Astrocyte (in vitro differentiated cells and primary cell): Measurements from ENCODE around the gene KRTAP4-6. TPM values are rescaled to one million over a fixed set of nuclear protein-coding genes. Genes with fewer than 3 reads are reported as not detected.
A peak's percentile ranks its signal among the peaks of the same experiment; 100 is the strongest.
"Not testable (repeated sequence)": the region's sequence is repeated elsewhere in the genome, so short reads cannot be mapped to it uniquely, and the experiment has no call there.

ENCODE experiments used
- DNase-seq: peaks from one replicate; pipeline ENCODE4 v3.0.0-alpha.2; 2010; ENCODE audit warnings: low read depth
- FAIRE-seq: peaks from 2 replicates; lab custom pipeline; 2011; peaks lifted over from hg19 to GRCh38; lab: Jason Lieb, UNC
- H2AFZ ChIP-seq: 2 replicates; pipeline ENCODE4 v1.6.0; 2012; ENCODE audit warnings: low read depth, low read length, inconsistent platforms
- H3K27ac ChIP-seq: 2 replicates; pipeline ENCODE4 v1.5.1; 2011; ENCODE audit warnings: low read depth, low read length, inconsistent platforms
- H3K27me3 ChIP-seq: 2 replicates; pipeline ENCODE4 v1.6.0; 2011; ENCODE audit warnings: low read length, inconsistent platforms; ENCODE audit not compliant: insufficient read depth
- H3K36me3 ChIP-seq: 2 replicates; pipeline ENCODE4 v1.5.1; 2011; ENCODE audit warnings: low read length, inconsistent platforms; ENCODE audit not compliant: insufficient read depth
- H3K4me1 ChIP-seq: 2 replicates; pipeline ENCODE4 v1.5.1; 2011; ENCODE audit warnings: low read length, inconsistent platforms; ENCODE audit not compliant: insufficient read depth
- H3K4me2 ChIP-seq: 2 replicates; pipeline ENCODE4 v1.6.0; 2012; ENCODE audit warnings: low read length, inconsistent platforms
- H3K4me3 ChIP-seq: 2 replicates; pipeline ENCODE4 v1.5.1; 2011; ENCODE audit warnings: low read depth, mild to moderate bottlenecking, low read length, inconsistent platforms; ENCODE audit not compliant: insufficient read depth
- H3K79me2 ChIP-seq: 2 replicates; pipeline ENCODE4 v1.6.0; 2012; ENCODE audit warnings: mild to moderate bottlenecking, low read length, inconsistent platforms; ENCODE audit not compliant: insufficient read depth
- H3K9ac ChIP-seq: 2 replicates; pipeline ENCODE4 v1.6.0; 2012; ENCODE audit warnings: mild to moderate bottlenecking, low read length, inconsistent platforms
- H3K9me3 ChIP-seq: 2 replicates; pipeline ENCODE4 v1.5.1; 2012; ENCODE audit warnings: low read depth, mild to moderate bottlenecking, low read length, inconsistent platforms; ENCODE audit not compliant: insufficient read depth
- H4K20me1 ChIP-seq: 2 replicates; pipeline ENCODE4 v1.6.0; 2012; ENCODE audit warnings: low read length, inconsistent platforms; ENCODE audit not compliant: insufficient read depth
- H3K27ac Mint-ChIP-seq: one replicate; pipeline ENCODE4 v1.8.0; 2021; ENCODE audit warnings: mild to moderate bottlenecking, mixed read lengths; ENCODE audit not compliant: unreplicated experiment
- H3K27me3 Mint-ChIP-seq: one replicate; pipeline ENCODE4 v1.8.0; 2021; ENCODE audit warnings: low read depth, mixed read lengths; ENCODE audit not compliant: unreplicated experiment
- H3K36me3 Mint-ChIP-seq: one replicate; pipeline ENCODE4 v1.8.0; 2021; ENCODE audit warnings: low read depth, mixed read lengths; ENCODE audit not compliant: unreplicated experiment
- H3K4me1 Mint-ChIP-seq: one replicate; pipeline ENCODE4 v1.8.0; 2021; ENCODE audit warnings: low read depth, mixed read lengths; ENCODE audit not compliant: unreplicated experiment
- H3K4me3 Mint-ChIP-seq: one replicate; pipeline ENCODE4 v1.8.0; 2021; ENCODE audit warnings: mild to moderate bottlenecking, moderate library complexity, mixed read lengths; ENCODE audit not compliant: unreplicated experiment
- H3K9me3 Mint-ChIP-seq: one replicate; pipeline ENCODE4 v1.8.0; 2021; ENCODE audit warnings: mild to moderate bottlenecking, mixed read lengths; ENCODE audit not compliant: unreplicated experiment
- CTCF ChIP-seq: IDR thresholded peaks from 2 replicates; pipeline ENCODE4 v1.5.1; 2011; ENCODE audit warnings: low read depth, mild to moderate bottlenecking, inconsistent platforms, low read length, moderate library complexity; ENCODE audit not compliant: insufficient read depth
- EZH2 ChIP-seq: IDR thresholded peaks from 2 replicates; pipeline ENCODE4 v1.6.1; 2012; ENCODE audit warnings: mild to moderate bottlenecking, low read length, inconsistent platforms; ENCODE audit not compliant: insufficient read depth
- total RNA-seq: library from RNA; stranded (reverse); gene quantifications from 2 replicates; pipeline ENCODE4 v1.2.1, GENCODE V29; 2021

KRTAP4-6 gene
- total RNA-seq, 1 donor from 2014 or later = not detected

GRCh38 chr17:41103896-41104295, 36.4 kb downstream of the KRTAP4-6 start:
- peaks cover 29% of the 10 kb centered on the region for H3K4me1 Mint-ChIP-seq

DNA sequence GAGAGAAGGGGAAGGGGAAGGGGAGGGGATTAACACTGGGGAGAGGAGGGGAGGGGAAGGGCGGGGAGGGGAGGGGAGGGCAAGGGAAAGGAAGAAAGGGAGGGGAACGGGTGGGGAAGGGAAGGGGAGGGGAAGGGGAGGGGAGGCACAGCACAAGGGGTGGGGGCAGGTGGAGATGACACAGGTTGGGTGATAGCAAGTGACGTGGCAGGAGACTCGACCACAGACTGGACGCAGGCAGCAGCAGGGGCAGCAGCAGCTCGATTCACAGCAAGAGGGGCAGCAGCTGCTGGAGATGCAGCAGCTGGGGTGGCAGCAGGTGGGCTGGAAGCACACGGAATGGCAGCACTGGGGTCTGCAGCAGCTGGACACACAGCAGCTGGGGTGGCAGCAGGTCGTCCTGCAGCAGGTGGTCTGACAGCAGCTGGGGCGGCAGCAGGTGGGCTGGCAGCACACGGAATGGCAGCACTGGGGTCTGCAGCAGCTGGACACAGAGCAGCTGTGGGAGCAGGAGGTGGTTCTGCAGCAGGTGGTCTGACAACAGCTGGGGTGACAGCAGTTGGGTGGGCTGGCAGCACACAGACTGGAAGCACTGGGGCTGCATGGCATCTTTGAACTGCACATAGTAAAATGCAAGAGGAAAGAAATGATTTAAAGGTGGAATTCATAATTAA, 38.6 kb downstream of the KRTAP4-6 start, which contains the start of gene KRTAP4-16:
Gene KRTAP4-16, minus strand, starts transcription at position 624 of the 674 bp plus-strand sequence. Its CDS starts 0 bp downstream, at position 624.
- TF ChIP-seq CTCF (no peak), EZH2 (no peak)
- H3K4me1 Mint-ChIP-seq = peaks cover 40% of the 10 kb centered on the region
- H3K9ac ChIP-seq = no peak within 1 kb of the TSS
- FAIRE-seq (no peak), DNase-seq (no peak)
- H3K4me2 ChIP-seq = peak within 1 kb of the TSS; percentile 30
- H3K27ac ChIP-seq = peak within 1 kb of the TSS; percentile 17
- H3K27ac Mint-ChIP-seq = peak within 1 kb of the TSS; percentile 18
- no peaks in the 10 kb centered on the region for H3K79me2 ChIP-seq
- H3K36me3 Mint-ChIP-seq = no peaks in the 10 kb centered on the region
- H3K9me3 Mint-ChIP-seq = no peaks in the 10 kb centered on the region
- no peaks in the 10 kb centered on the region for H3K27me3 Mint-ChIP-seq
- H4K20me1 ChIP-seq = no peaks in the 10 kb centered on the region
- peaks cover 8% of the 10 kb centered on the region for H3K4me1 ChIP-seq
- no peaks in the 10 kb centered on the region for H3K27me3 ChIP-seq
- H3K4me3 Mint-ChIP-seq = no peak within 1 kb of the TSS
- no peak within 1 kb of the TSS for H2AFZ ChIP-seq
- no peak within 1 kb of the TSS for H3K4me3 ChIP-seq
- H3K9me3 ChIP-seq = no peaks in the 10 kb centered on the region
- H3K36me3 ChIP-seq = no peaks in the 10 kb centered on the region

More at GRCh38 chr17:41103896-41104295, 36.4 kb downstream of the KRTAP4-6 start:
- no peaks in the 10 kb centered on the region for H4K20me1 ChIP-seq
- FAIRE-seq = no peak
- Mint-ChIP-seq H3K27me3 (no peaks in the 10 kb centered on the region), H3K4me3 (no peak overlapping the region), H3K9me3 (no peaks in the 10 kb centered on the region), H3K36me3 (no peaks in the 10 kb centered on the region), H3K27ac (peak overlapping the region; percentile 79)
- H3K4me3 ChIP-seq = no peak overlapping the region
- no peak overlapping the region for H3K4me2 ChIP-seq
- no peak for DNase-seq
- H3K79me2 ChIP-seq = no peaks in the 10 kb centered on the region
- H3K27me3 ChIP-seq = no peaks in the 10 kb centered on the region
- no peaks in the 10 kb centered on the region for H3K36me3 ChIP-seq
- H3K4me1 ChIP-seq = peaks cover 5% of the 10 kb centered on the region
- H2AFZ ChIP-seq = no peak overlapping the region
- no peak overlapping the region for H3K9ac ChIP-seq
- no peak for TF ChIP-seq CTCF
- TF ChIP-seq EZH2 = no peak
- H3K9me3 ChIP-seq = no peaks in the 10 kb centered on the region
- H3K27ac ChIP-seq = no peak overlapping the region

DNA sequence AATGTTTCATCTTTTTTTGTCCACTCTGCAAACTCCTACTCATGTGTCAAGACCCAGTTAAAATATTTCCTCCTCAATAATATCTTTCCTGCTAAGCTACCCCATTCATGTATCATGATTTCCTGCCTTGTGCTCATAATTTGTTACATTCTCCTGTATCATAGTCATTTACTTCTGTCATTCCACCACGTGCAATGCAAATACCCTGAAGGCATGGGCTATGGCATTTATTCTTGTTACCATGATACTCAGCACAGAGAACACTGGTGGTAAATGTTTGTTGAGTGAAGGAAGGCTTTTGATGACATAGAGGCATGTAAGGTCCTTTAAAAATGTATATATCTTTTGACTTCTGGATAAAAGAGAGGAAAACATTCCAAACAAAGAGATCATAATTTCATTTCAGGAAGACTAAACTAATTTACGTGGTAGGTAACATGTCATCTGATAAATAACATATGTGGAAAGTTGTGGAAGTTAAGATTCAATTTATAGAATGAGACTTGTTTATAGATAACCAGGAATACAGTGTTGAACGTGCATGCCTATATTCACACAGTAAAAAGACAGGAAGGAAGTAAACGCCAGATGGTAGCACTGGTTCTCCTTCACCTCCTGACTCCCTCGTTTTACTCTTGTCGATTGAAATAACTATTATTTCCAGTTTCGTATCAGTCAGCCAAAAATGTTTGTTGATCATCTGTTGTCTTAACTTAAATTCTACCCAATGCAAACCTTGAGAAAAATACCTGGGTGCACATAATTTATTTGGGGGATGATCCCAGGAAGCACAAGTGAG, 40.5 kb downstream of the KRTAP4-6 start:
- FAIRE-seq (peak; percentile 80), DNase-seq (peak; percentile 40)
- H3K4me1 ChIP-seq, H3K36me3 Mint-ChIP-seq, H3K4me2 ChIP-seq, H3K79me2 ChIP-seq, H3K9me3 ChIP-seq, H3K27me3 ChIP-seq, H4K20me1 ChIP-seq, H3K9ac ChIP-seq, H3K4me3 Mint-ChIP-seq, H3K9me3 Mint-ChIP-seq, H3K27me3 Mint-ChIP-seq, H2AFZ ChIP-seq, H3K4me3 ChIP-seq, H3K36me3 ChIP-seq: not testable (repeated sequence)
- peaks cover 30% of the 10 kb centered on the region for H3K4me1 Mint-ChIP-seq
- H3K27ac Mint-ChIP-seq = peak overlapping the region; percentile 59
- H3K27ac ChIP-seq = peak overlapping the region; percentile 25
